ENCODE measurements around the gene PROZ. TPM values are rescaled to one million over a fixed set of nuclear protein-coding genes. Genes with fewer than 3 reads are reported as not detected.

Gene PROZ
- total RNA-seq, 1 experiment from 2014 or later: not detected

DNA sequence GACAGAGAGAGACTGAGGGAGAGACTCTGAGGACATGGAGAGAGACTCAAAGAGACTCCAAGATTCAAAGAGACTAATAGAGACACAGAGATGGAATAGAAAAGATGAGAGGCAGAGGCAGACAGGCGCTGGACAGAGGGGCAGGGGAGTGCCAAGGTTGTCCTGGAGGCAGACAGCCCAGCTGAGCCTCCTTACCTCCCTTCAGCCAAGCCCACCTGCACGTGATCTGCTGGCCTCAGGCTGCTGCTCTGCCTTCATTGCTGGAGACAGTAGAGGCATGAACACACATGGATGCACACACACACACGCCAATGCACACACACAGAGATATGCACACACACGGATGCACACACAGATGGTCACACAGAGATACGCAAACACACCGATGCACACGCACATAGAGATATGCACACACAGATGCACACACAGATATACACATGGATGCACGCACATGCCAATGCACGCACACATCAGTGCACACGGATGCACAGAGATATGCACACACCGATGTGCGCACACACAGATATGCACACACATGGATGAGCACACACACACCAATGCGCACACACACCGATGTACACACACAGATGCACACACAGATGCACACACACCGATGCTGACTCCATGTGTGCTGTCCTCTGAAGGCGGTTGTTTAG is 39.2 kb upstream of the PROZ start:
- Histone ChIP-seq H3K4me3 (ENCODE audit: low read length) (no peak overlapping the region), H3K9me2 (replicated peaks; ENCODE audit: low read length) (no peaks in the 10 kb centered on the region), H3K27me3 (ENCODE audit: low read length) (no peaks in the 10 kb centered on the region), H3K36me3 (ENCODE audit: low read depth, low read length) (no peaks in the 10 kb centered on the region), H3K9ac (ENCODE audit: low read length) (no peak overlapping the region), H2AFZ (ENCODE audit: low read length) (no peak overlapping the region), H3K79me2 (ENCODE audit: low read length) (no peaks in the 10 kb centered on the region), H3F3A (ENCODE audit: low read length, unreplicated experiment) (no peaks in the 10 kb centered on the region), H4K20me1 (ENCODE audit: low read length) (no peaks in the 10 kb centered on the region), H3K9me3 (ENCODE audit: low read length) (no peaks in the 10 kb centered on the region), H3K27ac (ENCODE audit: low read length) (no peak overlapping the region), H3K4me1 (ENCODE audit: insufficient read depth, low read length) (no peaks in the 10 kb centered on the region), H3K4me2 (ENCODE audit: low read length) (no peak overlapping the region)
- ChIA-PET POLR2A (ENCODE audit: unreplicated experiment) (no interaction called here), CTCF (no interaction called here)
- no peak for ATAC-seq
- intact Hi-C loops (cut with micrococcal nuclease): no loop called here
- TF ChIP-seq EZH2phosphoT487 (IDR thresholded peaks at IDR 0.05; ENCODE audit: borderline replicate concordance, low read length) (no peak), EZH2 (IDR thresholded peaks at IDR 0.05; ENCODE audit: low read length, unreplicated experiment) (no peak)
- TF ChIP-seq, protein P1, sequence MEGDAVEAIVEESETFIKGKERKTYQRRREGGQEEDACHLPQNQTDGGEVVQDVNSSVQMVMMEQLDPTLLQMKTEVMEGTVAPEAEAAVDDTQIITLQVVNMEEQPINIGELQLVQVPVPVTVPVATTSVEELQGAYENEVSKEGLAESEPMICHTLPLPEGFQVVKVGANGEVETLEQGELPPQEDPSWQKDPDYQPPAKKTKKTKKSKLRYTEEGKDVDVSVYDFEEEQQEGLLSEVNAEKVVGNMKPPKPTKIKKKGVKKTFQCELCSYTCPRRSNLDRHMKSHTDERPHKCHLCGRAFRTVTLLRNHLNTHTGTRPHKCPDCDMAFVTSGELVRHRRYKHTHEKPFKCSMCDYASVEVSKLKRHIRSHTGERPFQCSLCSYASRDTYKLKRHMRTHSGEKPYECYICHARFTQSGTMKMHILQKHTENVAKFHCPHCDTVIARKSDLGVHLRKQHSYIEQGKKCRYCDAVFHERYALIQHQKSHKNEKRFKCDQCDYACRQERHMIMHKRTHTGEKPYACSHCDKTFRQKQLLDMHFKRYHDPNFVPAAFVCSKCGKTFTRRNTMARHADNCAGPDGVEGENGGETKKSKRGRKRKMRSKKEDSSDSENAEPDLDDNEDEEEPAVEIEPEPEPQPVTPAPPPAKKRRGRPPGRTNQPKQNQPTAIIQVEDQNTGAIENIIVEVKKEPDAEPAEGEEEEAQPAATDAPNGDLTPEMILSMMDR (conservative IDR thresholded peaks at IDR 0.05; ENCODE audit: low read depth, low read length): no peak
- no peak for DNase-seq
- no TSS peak for BruUV-seq (replicated peaks)

- Histone ChIP-seq H3K4me3 (ENCODE audit: low read length) (no peak overlapping the region), H3K36me3 (ENCODE audit: low read depth, low read length) (no peaks in the 10 kb centered on the region), H3K27ac (ENCODE audit: low read length) (no peak overlapping the region), H3K27me3 (ENCODE audit: low read length) (no peaks in the 10 kb centered on the region), H3K9ac (ENCODE audit: low read length) (no peak overlapping the region), H3K9me2 (replicated peaks; ENCODE audit: low read length) (no peaks in the 10 kb centered on the region), H3K4me1 (ENCODE audit: insufficient read depth, low read length) (no peaks in the 10 kb centered on the region), H3F3A (ENCODE audit: low read length, unreplicated experiment) (no peaks in the 10 kb centered on the region), H4K20me1 (ENCODE audit: low read length) (no peaks in the 10 kb centered on the region), H3K9me3 (ENCODE audit: low read length) (no peaks in the 10 kb centered on the region), H3K4me2 (ENCODE audit: low read length) (no peak overlapping the region), H2AFZ (ENCODE audit: low read length) (no peak overlapping the region), H3K79me2 (ENCODE audit: low read length) (no peaks in the 10 kb centered on the region)
- BruUV-seq (replicated peaks): no TSS peak
- TF ChIP-seq, protein P1 (conservative IDR thresholded peaks at IDR 0.05; ENCODE audit: low read depth, low read length): no peak
- TF ChIP-seq EZH2 (IDR thresholded peaks at IDR 0.05; ENCODE audit: low read length, unreplicated experiment) (no peak), EZH2phosphoT487 (IDR thresholded peaks at IDR 0.05; ENCODE audit: borderline replicate concordance, low read length) (no peak)
- CTCF ChIA-PET: no interaction called here
- ATAC-seq: no peak
- POLR2A ChIA-PET (ENCODE audit: unreplicated experiment): no interaction called here
- intact Hi-C loops (cut with micrococcal nuclease): no loop called here
- DNase-seq: no peak
These were observed 38.6 kb upstream of the PROZ start for GRCh38 chr13:113119822-113120189.

DNA sequence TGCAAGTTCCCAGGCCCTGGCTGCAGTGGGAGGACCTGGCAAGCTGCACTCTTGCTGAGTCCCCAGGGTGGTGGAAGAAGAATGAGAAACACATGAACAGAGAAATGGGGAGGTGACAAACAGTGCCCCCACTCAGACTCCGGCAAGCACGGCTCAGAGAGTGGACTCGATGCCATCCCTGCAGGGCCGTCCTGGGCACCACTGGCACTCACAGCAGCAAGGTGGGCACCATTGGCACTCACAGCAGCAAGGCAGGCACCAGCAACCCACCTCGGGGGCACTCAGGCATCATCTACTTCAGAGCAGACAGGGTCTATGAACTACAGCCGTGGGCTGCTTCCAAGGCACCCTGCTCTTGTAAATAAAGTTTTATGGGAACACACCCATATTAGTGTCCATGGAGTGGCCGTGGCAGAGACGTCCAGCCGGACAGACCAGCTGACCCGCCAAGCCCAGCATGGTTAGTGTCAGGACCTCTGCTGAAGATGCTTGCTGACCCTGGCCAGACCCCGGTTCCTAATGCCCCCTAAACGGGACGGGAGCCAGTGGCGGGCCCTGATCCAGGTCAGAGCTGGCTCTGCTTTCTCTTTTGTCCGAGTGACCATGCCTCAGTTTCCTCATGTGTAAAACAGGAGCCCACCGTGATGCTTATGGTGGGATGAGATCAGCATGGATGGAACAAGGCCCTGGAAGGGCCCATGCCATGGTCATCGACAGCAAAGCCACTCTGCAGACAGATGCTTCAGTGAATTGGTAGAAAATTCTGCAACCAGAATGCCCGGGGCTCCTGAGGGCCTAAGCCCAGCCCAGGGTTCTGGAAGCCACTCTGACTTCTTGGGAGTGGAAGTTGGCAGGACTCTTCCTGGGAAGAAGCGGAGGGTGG is 37.9 kb upstream of the PROZ start:
- no TSS peak for BruUV-seq (replicated peaks)
- H3K4me1 ChIP-seq (ENCODE audit: insufficient read depth, low read length): no peaks in the 10 kb centered on the region
- H4K20me1 ChIP-seq (ENCODE audit: low read length): no peaks in the 10 kb centered on the region
- H3K9me3 ChIP-seq (ENCODE audit: low read length): no peaks in the 10 kb centered on the region
- no peak overlapping the region for H2AFZ ChIP-seq (ENCODE audit: low read length)
- H3K9me2 ChIP-seq (replicated peaks; ENCODE audit: low read length): no peaks in the 10 kb centered on the region
- ChIA-PET CTCF (no interaction called here), POLR2A (ENCODE audit: unreplicated experiment) (no interaction called here)
- H3K27ac ChIP-seq (ENCODE audit: low read length): no peak overlapping the region
- H3K9ac ChIP-seq (ENCODE audit: low read length): no peak overlapping the region
- H3K36me3 ChIP-seq (ENCODE audit: low read depth, low read length): no peaks in the 10 kb centered on the region
- ATAC-seq: no peak
- intact Hi-C loops (cut with micrococcal nuclease): no loop called here
- TF ChIP-seq EZH2phosphoT487 (IDR thresholded peaks at IDR 0.05; ENCODE audit: borderline replicate concordance, low read length): no peak
- no peak for TF ChIP-seq EZH2 (IDR thresholded peaks at IDR 0.05; ENCODE audit: low read length, unreplicated experiment)
- TF ChIP-seq, protein P1 (conservative IDR thresholded peaks at IDR 0.05; ENCODE audit: low read depth, low read length): no peak
- H3F3A ChIP-seq (ENCODE audit: low read length, unreplicated experiment): no peaks in the 10 kb centered on the region
- H3K27me3 ChIP-seq (ENCODE audit: low read length): no peaks in the 10 kb centered on the region
- no peak overlapping the region for H3K4me3 ChIP-seq (ENCODE audit: low read length)
- H3K79me2 ChIP-seq (ENCODE audit: low read length): no peaks in the 10 kb centered on the region
- H3K4me2 ChIP-seq (ENCODE audit: low read length): no peak overlapping the region
- no peak for DNase-seq

All from PC-3 (cell line).